ENCODE data around the gene KLF6.

KLF6 gene

GRCh38 chr10:3757638-3758490, 27.1 kb downstream of the KLF6 start:
- Histone ChIP-seq H3K27ac (no peak overlapping the region), H3K27me3 (ENCODE audit: insufficient read depth, low read depth, severe bottlenecking) (no peaks in the 10 kb centered on the region), H3K36me3 (no peaks in the 10 kb centered on the region), H3K9me3 (ENCODE audit: severe bottlenecking) (no peaks in the 10 kb centered on the region), H3K4me3 (ENCODE audit: low read depth, low read length) (no peak overlapping the region)
- no peak for DNase-seq
- TF ChIP-seq CTCF (IDR thresholded peaks at IDR 0.05; ENCODE audit: low read depth, low read length): no peak

GRCh38 chr10:3757250-3757637, 27.8 kb downstream of the KLF6 start:
- Histone ChIP-seq H3K36me3 (no peaks in the 10 kb centered on the region), H3K4me3 (ENCODE audit: low read depth, low read length) (no peak overlapping the region), H3K27me3 (ENCODE audit: insufficient read depth, low read depth, severe bottlenecking) (no peaks in the 10 kb centered on the region), H3K27ac (no peak overlapping the region), H3K9me3 (ENCODE audit: severe bottlenecking) (no peaks in the 10 kb centered on the region)
- TF ChIP-seq CTCF (IDR thresholded peaks at IDR 0.05; ENCODE audit: low read depth, low read length): no peak
- DNase-seq: no peak

- Histone ChIP-seq H3K36me3 (no peaks in the 10 kb centered on the region), H3K4me3 (ENCODE audit: low read depth, low read length) (no peak overlapping the region), H3K27ac (no peak overlapping the region), H3K9me3 (ENCODE audit: severe bottlenecking) (no peaks in the 10 kb centered on the region), H3K27me3 (ENCODE audit: insufficient read depth, low read depth, severe bottlenecking) (no peaks in the 10 kb centered on the region)
- DNase-seq: no peak
- TF ChIP-seq CTCF (IDR thresholded peaks at IDR 0.05; ENCODE audit: low read depth, low read length): no peak
Observed at GRCh38 chr10:3756360-3756740, 28.7 kb downstream of the KLF6 start.

GRCh38 chr10:3755440-3756359, 29.3 kb downstream of the KLF6 start:
- Histone ChIP-seq H3K9me3 (ENCODE audit: severe bottlenecking) (no peaks in the 10 kb centered on the region), H3K4me3 (ENCODE audit: low read depth, low read length) (no peak overlapping the region), H3K27ac (no peak overlapping the region), H3K36me3 (no peaks in the 10 kb centered on the region), H3K27me3 (ENCODE audit: insufficient read depth, low read depth, severe bottlenecking) (no peaks in the 10 kb centered on the region)
- TF ChIP-seq CTCF (IDR thresholded peaks at IDR 0.05; ENCODE audit: low read depth, low read length): no peak
- no peak for DNase-seq

- TF ChIP-seq CTCF (IDR thresholded peaks at IDR 0.05; ENCODE audit: low read depth, low read length): no peak
- no peak for DNase-seq
- Histone ChIP-seq H3K36me3 (no peaks in the 10 kb centered on the region), H3K9me3 (ENCODE audit: severe bottlenecking) (no peaks in the 10 kb centered on the region), H3K27ac (no peak overlapping the region), H3K4me3 (ENCODE audit: low read depth, low read length) (no peak overlapping the region), H3K27me3 (ENCODE audit: insufficient read depth, low read depth, severe bottlenecking) (no peaks in the 10 kb centered on the region)
Observed at GRCh38 chr10:3754727-3755439, 30.1 kb downstream of the KLF6 start.
